Coronary artery (tissue), 2 donors: ENCODE results near the gene GNRHR.
A peak's percentile ranks its signal among the peaks of the same experiment; 100 is the strongest.

Experiments
- DNase-seq: peaks from one replicate; pipeline ENCODE4 v3.0.0-alpha.2; 2017; ENCODE audit warnings: low spot score
- H3K27ac ChIP-seq, 2 donors: fragments of 200-600 bp; sonication (generic); one replicate each; pipeline ENCODE4 v1.5.1; 2016 to 2019
- H3K4me3 ChIP-seq: fragments of 200-600 bp; sonication (generic); 2 replicates; pipeline ENCODE4 v1.5.1; 2016; ENCODE audit warnings: mild to moderate bottlenecking, moderate library complexity
- CTCF ChIP-seq: fragments of 200-600 bp; sonication (generic); IDR thresholded peaks from one replicate; pipeline ENCODE4 v1.5.1; 2019; ENCODE audit warnings: antibody characterized with exemption

The GNRHR gene

GRCh38 chr4:67700116-67700737 lies 54.0 kb downstream of the GNRHR start:
- Histone ChIP-seq H3K27ac (peak overlapping the region; percentile 80 to 87), H3K4me3 (peak overlapping the region; percentile 86)
- TF ChIP-seq CTCF = no peak
- no peak for DNase-seq

GRCh38 chr4:67699603-67700002 lies 54.6 kb downstream of the GNRHR start:
- no peak overlapping the region for H3K4me3 ChIP-seq
- no peak for TF ChIP-seq CTCF
- no peak overlapping the region for H3K27ac ChIP-seq
- DNase-seq = no peak

- TF ChIP-seq CTCF = no peak
- no peak for DNase-seq
- Histone ChIP-seq H3K27ac (no peak overlapping the region), H3K4me3 (no peak overlapping the region)
These were observed 56.1 kb downstream of the GNRHR start for GRCh38 chr4:67697860-67698687.

GRCh38 chr4:67696061-67696460 lies 58.1 kb downstream of the GNRHR start:
- no peak for DNase-seq
- TF ChIP-seq CTCF = no peak
- H3K27ac ChIP-seq = no peak overlapping the region
- no peak overlapping the region for H3K4me3 ChIP-seq

GRCh38 chr4:67694662-67695061 lies 59.5 kb downstream of the GNRHR start:
- H3K27ac ChIP-seq = no peak overlapping the region
- TF ChIP-seq CTCF = no peak
- DNase-seq = no peak
- H3K4me3 ChIP-seq = no peak overlapping the region

GRCh38 chr4:67691328-67691727 lies 62.9 kb downstream of the GNRHR start:
- H3K4me3 ChIP-seq = no peak overlapping the region
- H3K27ac ChIP-seq = no peak overlapping the region
- DNase-seq = no peak
- TF ChIP-seq CTCF = no peak
